Stimulated activated CD4-positive, alpha-beta T cell treated with anti-CD3 and anti-CD28 coated beads, Interleukin-12 subunit alpha, Interleukin-12 subunit beta, amount 100 ng/mL, for 4 hours (primary cell): ENCODE measurements around the gene ZKSCAN4.

Experiments used
- DNase-seq: peaks from one replicate; pipeline ENCODE4 v3.0.0-alpha.2; 2020

Gene ZKSCAN4

DNA sequence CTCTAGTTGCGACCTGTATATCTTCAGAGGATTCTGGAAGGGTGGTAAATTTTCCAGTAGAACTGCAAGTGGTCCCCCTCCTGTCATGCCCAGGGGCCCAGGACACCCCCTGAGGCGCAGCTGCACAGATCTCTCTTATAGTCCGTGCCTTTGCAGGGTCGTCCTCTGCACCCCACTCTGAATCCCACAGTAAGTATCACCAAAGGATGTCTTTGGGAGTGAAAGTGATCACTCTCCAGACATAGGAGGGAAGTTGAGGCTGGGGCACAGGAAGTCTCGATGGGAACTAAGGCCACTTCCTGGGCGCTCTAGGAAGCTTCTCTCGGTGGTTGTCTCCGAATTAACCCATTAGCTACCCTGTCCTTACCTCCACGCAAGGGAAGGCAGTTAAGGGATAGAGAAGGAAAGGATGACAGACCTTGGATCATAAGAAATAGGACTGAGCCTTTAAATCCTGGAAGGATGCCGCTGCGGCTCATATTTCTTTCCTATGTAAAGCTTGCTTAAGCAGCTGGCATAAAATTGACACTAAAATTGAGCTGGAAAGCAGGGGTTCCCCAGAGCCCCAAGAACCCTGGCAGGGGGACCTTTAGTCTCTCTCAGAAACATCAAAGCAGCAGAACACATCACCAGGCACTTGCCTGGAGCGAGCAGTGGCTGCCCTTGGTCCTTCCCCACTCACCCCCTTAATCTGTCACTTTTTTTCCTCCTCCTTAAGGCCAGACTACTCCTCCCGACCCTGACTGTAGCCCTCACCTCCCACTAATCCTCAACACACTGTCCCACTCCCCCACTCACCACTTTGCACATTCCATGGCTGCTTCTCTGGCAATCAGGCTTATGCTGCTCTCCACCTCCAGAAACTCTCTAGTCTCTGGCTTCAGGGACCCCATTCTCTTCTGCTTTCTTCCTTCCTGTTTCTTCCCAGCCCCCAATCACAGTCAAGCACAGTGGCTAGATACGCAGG is at the start of gene ZKSCAN4:
TSS of gene ZKSCAN4 (minus strand) at position 261 of the 967 bp plus-strand sequence. CDS start 289 bp downstream, outside the sequence.
- peak; percentile 81 for DNase-seq

DNA sequence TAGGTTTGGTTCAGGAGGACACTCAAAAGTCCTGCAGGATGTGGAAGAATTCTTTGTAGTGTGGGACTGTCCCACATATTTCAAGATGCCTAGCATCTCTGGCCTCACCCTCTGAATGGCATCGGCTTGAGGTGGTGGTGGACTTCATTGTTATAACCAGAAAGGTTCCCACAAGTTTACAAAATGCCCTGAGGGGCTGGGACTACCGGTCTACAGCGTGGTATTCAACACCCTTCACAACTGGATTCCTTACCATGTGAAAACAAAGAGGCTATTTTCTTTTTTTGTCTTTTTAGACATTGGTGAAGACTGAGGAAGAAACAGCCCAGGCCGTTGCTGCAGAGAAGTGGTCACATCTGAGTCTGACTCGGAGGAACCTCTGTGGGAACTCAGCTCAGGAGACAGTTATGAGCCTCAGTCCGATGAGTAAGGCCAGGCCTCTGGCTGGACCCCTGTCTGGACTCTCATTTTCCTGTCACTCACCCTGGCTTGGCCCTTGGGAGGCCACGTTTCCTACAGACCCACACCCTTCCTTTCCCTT is 44.5 kb upstream of the ZKSCAN4 start:
- no peak for DNase-seq

DNA sequence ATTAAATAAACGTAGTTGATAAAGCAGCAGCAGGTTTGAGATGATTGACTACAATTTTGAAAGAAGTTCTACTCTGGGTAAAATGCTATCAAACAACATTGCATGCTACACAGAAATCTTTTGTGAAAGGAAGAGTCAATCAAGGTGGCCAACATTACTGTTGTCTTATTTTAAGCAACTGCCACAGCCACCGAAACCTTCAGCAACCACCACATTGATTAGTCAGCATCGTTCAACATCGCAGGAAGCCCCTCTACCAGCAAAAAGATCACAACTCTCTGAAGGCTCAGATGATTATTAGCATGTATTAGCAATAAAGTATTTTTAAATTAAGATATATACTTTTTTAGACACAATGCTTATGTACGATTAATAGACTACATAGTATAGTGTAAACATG is 43.3 kb upstream of the ZKSCAN4 start:
- no peak for DNase-seq

DNA sequence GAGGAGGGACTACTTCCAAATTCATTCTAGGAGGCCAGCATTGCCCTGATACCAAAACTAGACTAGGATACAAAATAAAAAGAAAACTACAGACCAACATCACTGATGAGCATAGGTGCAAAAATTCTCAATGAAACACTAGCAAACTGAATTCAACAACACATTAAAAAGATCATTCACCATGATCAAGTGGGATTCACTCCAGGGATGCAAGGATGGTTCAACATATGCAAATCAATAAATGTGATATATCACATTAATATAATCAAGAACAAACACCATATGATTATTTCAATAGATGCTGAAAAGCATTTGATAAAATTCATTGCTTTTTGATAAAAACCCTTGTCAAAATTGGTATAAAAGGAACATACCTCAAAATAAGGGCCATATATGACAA is 39.5 kb upstream of the ZKSCAN4 start:
- no peak for DNase-seq

DNA sequence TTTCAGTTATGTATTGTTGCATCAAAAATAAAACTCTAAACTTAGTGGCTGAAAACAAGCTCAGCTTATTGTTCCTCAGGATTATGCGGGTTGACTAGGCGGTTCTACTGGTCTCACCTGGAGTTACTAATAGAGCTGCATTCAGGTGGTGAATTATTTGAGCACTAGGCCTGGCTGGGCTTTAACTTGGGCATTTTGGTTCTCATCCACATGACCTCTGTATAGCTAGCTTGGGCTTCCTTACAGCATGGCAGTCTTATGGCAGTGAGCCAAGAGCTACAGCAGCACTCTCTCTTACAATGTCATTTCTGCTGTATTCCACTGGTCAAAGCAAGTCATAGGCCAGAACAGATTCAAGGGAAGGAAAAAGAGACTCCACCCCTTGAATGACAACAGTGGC is 30.9 kb upstream of the ZKSCAN4 start:
- DNase-seq = no peak

DNA sequence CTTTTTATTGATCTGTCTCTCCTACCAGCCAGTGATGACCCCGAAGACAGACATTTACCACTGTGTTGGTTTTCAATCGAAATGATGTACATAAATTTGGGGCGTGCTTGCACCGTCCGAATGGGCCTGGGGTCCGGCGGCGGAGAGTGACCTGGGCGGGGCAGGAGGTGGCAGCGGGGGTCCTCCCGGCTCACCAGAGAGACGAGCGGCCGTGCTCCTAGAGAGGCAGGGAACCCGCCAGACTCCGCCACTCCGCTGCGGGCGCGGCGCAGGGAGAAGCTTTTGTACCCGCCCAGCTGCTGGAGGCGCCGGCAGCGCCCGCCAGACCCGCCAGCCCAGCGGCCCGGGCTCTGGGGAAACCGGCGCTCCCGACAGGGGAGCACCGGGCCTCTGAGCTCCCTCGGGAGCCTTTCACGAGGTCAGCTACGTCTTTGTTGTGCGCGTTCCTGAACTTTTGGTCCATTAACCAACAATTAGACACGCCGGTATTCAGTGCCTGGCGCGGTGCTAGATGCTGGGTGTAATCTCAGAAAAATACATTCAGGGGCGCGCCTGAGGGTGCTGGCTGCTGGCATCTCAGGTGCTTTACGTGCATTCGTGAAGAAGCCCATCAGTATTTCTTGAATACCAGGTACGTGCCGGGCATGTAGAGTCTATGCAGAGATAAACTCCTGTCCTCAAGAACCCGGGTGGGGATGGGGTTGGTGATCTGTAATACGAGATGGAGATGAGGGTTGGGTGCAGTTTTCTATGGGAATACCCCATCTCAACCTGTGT is 29.4 kb upstream of the ZKSCAN4 start, which contains the start of gene PGBD1:
TSS of gene PGBD1 (plus strand) at position 285 of the 777 bp plus-strand sequence. CDS start 2,242 bp downstream, outside the sequence.
- peak; percentile 55 for DNase-seq

DNA sequence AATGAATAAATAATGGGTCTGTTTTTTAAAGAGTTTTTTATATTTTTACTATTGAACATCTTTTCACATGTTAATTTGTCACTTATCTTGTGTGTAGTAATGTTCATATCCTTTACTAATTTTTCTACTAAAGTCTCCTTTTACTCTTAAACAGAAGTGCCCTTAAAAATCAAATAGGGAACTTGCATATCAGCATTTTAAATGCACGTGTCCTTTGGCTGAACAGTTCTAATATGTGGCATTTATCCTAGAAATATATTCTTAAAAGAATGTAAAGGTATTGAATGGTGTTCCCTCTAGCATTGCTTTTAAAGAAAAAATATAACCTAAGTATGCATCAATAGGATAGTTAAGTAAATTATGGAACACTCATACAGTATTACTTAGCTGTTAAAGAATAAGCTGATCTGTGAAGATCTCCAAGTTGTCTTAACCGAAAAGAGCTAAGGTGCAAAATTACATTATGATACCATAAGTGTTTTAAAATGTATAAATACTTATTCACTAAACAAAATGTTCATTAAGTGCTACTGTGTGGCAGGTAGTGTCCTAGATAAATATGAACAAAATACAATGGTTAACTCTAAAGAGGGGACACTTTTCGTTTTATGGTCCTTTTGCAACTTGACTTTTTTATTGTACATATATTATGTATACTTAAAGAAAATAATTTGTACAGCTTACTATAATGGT is 28.7 kb upstream of the ZKSCAN4 start:
- DNase-seq = no peak

DNA sequence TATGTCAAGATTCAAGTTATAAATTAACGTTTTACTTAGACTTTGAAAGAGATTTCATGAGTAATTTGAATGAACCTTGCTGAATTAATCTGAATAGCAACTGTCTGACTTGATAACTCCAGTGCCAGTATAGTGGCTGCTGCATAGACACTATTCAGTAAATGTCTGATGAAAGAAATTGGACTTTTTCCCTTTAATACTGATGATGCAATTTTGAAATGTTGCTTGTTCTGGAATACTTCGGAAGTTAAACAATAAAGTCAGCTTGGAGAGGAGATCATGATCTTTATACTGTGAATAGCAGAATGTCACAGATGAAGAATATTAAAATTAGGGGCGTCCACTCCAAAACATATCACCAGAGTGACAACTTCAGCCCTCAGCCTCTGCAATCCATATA is 25.7 kb upstream of the ZKSCAN4 start:
- no peak for DNase-seq

DNA sequence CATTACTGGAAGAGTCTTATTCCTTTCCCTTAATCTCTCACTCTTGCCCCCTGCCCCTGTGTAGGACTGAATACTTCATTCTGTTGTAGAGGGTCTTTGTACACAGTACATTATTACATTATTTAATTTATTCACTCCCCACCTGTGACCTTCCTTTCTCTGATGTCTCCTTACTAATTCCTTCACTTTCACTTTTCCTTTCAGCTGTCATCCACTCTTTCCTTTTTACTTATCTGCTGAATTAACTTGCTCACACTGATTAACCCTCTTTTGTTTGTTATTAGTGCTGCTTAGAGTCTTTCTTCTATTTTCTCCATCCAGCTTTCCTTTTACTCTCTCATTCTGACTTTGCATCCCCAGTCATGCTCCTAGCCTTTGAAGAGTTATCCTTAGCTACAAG is 22.8 kb upstream of the ZKSCAN4 start:
- DNase-seq = no peak

DNA sequence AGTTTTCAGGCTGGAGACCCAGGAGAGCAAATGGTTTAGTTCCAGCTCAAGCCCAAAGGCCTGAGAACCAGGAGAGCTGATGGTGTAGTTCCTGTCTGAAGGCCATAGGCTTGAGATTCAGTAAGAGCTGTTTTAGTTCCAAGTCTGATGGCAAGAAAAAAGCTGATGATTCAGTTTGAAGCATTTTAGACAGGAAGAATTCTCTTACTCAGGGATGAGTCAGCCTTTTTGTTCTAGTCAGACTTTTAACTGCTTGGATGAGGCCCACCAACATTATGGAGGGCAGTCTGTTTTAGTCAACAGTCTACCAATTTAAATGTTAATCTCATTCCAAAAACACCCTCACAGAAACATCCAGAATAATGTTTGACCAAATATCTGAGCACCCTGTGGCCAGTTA is 17.4 kb upstream of the ZKSCAN4 start:
- no peak for DNase-seq

DNA sequence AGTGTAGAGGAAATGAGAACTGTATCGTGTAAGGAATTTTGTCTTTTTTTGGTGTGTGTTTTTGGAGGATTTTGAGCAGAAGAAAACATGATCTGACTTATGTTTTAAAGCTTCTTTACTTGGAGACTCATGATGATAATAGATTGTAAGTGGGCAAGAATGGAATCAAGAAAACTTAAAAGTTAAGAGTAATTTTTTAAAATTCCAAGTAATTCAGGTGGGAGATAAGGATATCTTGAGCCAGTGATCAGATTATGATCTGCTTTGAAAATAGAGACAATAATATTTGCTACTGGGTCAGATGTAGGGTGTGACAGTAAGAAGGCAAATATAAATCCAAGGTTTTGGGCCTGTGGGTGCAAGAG is 15.6 kb upstream of the ZKSCAN4 start:
- no peak for DNase-seq

DNA sequence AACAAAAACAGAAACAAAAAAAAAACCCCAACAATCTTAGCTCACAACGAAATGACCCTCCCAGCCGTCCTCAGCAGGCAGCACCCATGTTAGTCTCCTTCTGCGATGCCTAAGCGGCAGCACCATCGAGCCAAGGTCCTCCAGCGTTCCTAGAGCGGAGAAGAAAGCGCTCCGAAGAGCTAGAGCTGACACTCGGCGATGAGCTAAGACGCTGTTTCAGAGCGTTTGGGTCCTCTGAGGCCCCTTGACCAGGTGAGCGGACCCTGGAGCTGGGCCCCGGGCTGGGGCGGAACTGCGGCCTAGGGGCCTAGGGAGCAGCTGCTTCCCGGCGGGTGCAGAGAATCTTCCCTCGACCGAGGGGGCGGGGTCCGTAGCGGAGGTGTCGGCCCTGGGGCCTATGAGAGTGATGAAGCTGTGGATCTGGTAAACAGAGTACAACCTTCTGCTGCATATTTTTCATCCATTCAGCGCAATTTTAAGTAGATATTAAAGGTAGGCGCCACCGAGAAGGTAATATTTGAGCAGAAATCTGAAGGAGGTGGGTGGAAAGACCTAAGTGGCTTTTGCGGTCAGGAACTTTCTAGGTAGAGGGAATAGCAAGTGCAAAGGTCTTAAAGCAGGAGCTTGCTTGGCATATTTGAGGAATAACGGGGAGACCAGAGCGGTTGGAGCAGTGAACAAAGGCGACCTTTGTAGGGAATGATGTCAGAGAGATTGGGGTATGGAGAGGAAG is 15.1 kb upstream of the ZKSCAN4 start, which contains the start of gene ZSCAN26:
TSS of gene ZSCAN26 (plus strand) at position 182 of the 733 bp plus-strand sequence. CDS start 4,777 bp downstream, outside the sequence.
- peak; percentile 83 for DNase-seq

DNA sequence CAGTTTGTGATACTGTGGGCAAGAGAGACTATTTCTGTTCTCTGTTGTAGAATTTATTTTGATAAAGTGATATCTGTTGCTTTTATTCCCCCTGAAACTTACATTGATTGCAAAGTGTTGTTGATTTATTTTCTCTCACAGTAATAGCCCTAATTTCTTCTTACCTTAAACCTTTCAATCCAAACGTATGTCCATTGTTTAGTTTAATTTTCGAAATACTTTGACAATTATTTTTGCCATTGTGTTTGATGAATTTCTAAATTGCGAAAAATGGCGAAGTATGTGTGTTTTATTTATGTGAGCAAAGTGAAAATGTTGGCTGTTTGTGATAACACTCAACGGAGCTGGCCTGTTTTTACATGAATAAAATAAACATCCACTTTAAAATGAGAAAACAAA is 14.5 kb upstream of the ZKSCAN4 start:
- no peak for DNase-seq

DNA sequence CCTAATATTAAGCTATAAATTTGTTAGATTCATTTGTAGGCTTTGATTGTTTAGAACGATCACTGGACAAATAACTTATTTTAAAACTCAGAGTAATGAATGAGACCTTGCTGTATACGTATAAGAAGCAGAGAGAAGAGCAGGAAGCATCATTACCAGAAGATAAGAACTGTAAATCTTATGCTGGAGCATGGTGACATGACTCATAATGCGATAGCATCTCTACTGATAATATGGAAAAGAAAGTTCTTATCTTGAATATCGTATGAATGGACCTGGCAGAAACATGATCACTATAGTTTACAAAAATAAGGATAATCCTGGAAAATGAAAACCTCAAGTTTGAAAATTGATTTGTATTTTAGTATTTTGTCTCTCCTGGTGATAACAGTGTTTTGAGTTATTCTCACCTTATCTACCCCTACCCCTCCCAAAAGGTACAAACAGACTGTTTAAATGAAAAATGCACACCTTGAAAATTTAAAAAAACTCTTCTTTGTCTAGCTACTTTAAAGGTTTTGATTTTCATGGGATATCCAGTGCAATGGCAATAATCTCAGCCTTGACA is 12.8 kb upstream of the ZKSCAN4 start:
- no peak for DNase-seq

DNA sequence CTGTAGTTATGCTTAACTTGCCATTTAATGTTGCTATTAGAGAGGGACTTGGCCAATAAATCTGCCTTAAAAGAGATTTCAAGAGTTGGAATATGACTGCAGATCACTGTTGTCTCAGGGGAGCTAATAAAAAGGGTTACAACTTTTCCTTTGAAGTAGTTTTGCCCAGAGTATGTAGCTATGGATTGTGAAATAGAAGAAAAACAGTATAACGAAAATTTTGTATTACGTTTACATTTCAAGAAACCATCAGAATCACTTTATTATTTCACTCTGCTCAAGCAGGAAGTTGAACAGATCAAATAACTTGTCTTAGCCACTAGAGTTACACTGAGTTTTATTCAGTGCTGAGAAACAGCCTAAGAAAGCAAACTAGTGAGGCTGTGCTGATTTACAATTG is 11.9 kb upstream of the ZKSCAN4 start:
- DNase-seq = no peak

DNA sequence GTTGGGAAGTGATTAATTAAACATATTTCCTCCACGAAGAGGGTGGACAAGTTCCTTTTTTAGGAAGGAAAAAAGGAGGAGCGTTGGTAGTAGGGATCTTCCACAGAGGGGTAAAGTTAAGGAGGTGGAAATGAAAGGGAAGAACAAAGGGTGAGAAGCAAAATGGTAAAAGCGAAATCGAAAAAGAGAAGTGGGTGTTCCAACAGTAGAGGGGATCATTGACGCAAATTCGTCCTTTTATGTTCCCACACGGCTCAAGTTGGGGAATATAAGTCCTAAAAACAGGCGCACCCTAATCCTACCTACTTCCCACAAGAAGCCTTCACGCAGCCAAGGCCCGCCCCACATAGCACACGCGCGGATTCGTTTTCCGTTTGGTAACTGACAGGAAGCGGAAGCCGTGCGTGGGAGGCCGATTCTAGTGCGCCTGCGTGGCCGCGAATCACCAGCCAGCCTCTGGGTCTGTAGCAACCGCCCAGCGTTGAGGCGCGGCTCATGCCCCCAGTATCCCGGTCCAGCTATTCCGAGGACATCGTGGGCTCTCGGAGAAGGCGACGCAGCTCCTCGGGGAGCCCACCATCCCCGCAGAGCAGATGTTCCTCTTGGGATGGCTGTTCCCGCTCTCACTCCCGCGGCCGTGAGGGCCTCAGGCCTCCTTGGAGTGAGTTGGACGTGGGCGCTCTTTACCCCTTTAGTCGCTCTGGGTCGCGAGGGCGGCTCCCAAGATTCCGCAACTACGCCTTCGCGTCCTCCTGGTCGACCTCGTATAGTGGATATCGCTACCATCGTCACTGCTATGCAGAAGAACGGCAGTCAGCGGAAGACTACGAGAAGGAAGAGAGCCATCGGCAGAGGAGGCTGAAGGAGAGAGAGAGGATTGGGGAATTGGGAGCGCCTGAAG is 7.1 kb upstream of the ZKSCAN4 start, which contains the start of gene NKAPL:
TSS of gene NKAPL (plus strand) at position 421 of the 901 bp plus-strand sequence. CDS start at position 496, 75 bp downstream.
- peak; percentile 63 for DNase-seq

DNA sequence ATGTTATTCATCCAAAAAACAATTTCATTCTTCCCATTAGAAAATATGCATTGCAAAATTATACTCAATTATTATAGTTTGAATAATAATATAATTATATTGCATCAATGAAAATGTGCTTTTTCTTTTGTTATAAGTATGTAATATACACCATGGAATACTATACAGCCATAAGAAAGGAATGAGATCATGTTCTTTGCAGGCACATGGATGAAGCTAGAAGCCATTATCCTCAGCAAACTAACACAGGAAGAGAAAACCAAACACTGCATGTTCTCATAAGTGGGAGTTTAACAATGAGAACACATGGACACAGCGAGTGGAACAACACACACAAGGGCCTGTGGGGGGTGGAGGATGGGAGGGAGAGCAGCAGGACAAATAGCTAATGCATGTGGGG is 5.0 kb upstream of the ZKSCAN4 start:
- no peak for DNase-seq

DNA sequence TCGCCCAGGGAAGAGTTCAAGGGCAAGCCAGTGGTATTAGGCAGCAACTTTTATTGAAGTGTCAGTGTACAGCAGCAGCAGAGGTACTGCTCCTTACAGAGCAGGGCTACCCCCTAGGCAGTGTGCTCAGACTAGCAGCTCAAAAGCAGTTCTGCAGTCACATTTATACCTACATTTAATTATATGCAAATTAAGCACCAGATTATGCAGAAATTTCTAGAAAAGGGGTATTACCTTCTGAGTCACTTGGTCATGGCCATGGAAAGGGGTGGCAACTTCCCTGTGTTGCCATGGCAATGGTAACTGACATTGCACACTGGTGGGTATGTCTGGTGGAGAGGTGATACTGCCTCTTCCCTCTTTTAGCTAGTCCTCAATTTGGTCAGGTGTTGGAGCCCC is 2.1 kb upstream of the ZKSCAN4 start:
- no peak for DNase-seq

DNA sequence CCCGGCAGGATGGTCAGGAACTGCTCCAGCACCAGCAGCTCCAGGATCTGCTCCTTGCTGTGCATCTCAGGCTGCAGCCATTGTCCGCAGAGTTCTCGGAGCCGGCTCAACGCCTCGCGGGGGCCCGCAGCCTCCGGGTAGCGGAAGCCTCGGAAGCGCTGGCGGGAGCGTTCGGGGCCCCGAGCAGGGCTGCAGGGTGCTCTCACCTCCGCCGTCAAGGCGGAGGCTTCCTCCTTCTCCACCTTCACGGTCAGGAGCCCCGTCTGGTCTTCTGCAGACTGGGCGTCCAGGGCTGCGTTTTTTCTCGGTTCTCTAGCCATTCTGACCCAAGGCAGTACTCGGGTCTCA is 434 bp downstream of the ZKSCAN4 start:
- DNase-seq = peak; percentile 30

DNA sequence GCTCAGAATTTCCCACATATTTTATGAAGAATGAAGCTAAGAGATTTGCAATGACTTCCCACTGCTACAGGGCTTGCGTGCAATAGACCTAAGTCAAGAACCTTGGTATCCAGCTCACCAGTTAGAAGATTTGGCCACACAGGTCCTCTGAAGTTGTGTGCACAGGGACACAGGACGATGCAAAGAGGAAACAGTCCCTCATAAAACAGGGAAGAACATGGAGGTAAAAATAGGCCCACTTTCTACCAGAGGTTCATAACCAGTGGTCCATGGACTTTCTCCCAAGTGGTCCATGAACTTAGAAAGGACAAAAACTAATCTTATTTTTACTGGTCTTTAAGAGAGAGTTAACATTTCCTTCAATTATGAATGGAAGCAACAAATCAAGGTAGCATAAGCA is 1.3 kb downstream of the ZKSCAN4 start:
- no peak for DNase-seq

DNA sequence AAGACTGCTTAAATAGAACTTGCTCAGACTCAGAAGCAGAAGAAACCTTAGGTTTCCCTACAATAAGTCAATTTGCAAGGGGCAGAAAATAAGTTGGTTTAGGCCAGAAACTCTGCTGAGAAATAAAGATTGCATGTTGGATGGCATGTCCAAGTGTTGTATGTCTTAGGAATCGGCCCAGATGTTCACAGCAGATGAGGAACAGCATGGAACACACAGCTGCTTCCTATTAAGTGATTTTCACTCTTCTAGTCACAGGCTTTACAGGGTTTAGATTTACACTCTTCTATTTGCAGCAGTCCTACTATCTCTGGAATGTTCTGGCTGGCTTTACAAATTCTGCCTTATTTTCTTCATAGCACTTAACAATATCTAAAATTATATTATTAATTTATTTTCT is 3.2 kb downstream of the ZKSCAN4 start:
- DNase-seq = no peak
